Testis (tissue), 2 donors: ENCODE measurements around the gene QSOX2.

Source experiments
- POLR2A ChIP-seq: fragments of 450-650 bp; IDR thresholded peaks from one replicate; pipeline ENCODE4 v1.6.1; 2017; ENCODE audit warnings: antibody characterized with exemption, mild to moderate bottlenecking, moderate library complexity
- TF ChIP-seq, protein P1 (sequence below), 3 experiments: fragments of 450-650 bp in 2 of 3; fragments of 200-600 bp in 1 of 3; sonication (generic) in 1 of 3; IDR thresholded peaks; one replicate each; pipeline ENCODE4 v1.5.1; 2016 to 2019; ENCODE audit warnings: antibody characterized with exemption in 3 of 3, mild to moderate bottlenecking in 2 of 3, moderate library complexity in 1 of 3

DNA sequence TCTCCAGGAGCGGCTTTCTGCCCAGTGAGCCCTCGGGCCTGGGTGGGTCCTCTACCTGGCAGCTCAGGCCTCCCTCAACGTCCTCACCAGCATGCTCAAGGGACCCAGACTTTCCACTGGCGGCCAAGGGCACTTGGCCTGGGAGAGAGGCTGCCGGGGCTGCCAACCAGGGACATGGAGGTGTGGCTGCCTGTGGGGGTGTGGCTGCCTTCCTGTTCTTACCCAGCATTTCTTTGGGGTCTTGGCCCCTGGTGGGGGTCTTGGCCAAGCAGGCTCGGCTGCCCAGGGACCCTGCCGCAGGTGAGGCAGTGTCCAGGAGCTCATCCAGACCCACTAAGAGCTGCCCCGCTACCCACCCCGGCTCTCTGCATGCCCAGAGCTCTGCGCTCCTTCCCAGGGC is 7.2 kb upstream of the QSOX2 start:
- no peak for TF ChIP-seq POLR2A
- TF ChIP-seq, protein P1, sequence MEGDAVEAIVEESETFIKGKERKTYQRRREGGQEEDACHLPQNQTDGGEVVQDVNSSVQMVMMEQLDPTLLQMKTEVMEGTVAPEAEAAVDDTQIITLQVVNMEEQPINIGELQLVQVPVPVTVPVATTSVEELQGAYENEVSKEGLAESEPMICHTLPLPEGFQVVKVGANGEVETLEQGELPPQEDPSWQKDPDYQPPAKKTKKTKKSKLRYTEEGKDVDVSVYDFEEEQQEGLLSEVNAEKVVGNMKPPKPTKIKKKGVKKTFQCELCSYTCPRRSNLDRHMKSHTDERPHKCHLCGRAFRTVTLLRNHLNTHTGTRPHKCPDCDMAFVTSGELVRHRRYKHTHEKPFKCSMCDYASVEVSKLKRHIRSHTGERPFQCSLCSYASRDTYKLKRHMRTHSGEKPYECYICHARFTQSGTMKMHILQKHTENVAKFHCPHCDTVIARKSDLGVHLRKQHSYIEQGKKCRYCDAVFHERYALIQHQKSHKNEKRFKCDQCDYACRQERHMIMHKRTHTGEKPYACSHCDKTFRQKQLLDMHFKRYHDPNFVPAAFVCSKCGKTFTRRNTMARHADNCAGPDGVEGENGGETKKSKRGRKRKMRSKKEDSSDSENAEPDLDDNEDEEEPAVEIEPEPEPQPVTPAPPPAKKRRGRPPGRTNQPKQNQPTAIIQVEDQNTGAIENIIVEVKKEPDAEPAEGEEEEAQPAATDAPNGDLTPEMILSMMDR (IDR thresholded peaks at IDR 0.05): no peak
